Measurements from ENCODE around the gene CEP72.

- TF ChIP-seq CTCF (IDR thresholded peaks at IDR 0.05; ENCODE audit: insufficient read depth, low read depth, low read length) (no peak), EZH2 (IDR thresholded peaks at IDR 0.05; ENCODE audit: insufficient read depth, low read length) (no peak)
Observed at GRCh38 chr5:585556-585955, 26.6 kb upstream of the CEP72 start.

Data from astrocyte (in vitro differentiated cells and primary cell).